ENCODE data around the gene PIGQ.

The PIGQ gene

GRCh38 chr16:569445-570254, at the start of gene PIGQ:
Gene PIGQ, plus strand, starts transcription at chr16:569968. Its CDS starts 4,107 bp downstream, at chr16:574075.
- DNase-seq (ENCODE audit: low read depth, low spot score) = peak; percentile 23

DNA sequence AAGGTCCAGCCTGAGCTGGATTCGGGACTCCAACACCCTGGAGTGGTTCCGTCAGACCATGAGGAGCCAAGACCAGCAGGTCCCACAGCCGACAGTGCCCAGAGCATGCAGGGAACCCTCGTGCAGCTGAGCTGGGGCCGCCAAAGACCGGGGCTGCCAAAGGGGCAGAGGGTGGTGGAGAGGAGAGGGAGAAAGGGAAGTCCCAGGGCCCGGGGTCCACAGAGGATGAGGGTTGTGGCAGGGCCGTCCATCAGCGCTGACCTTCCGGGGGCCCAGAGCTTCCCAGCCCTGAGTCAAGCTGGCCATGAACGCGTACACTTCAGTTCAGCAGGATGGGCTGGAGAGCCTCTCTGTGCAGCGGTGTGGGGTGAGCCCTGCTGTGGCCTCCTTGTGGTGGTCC, 48.9 kb upstream of the PIGQ start:
- no peak for DNase-seq (ENCODE audit: low read depth, low spot score)

DNA sequence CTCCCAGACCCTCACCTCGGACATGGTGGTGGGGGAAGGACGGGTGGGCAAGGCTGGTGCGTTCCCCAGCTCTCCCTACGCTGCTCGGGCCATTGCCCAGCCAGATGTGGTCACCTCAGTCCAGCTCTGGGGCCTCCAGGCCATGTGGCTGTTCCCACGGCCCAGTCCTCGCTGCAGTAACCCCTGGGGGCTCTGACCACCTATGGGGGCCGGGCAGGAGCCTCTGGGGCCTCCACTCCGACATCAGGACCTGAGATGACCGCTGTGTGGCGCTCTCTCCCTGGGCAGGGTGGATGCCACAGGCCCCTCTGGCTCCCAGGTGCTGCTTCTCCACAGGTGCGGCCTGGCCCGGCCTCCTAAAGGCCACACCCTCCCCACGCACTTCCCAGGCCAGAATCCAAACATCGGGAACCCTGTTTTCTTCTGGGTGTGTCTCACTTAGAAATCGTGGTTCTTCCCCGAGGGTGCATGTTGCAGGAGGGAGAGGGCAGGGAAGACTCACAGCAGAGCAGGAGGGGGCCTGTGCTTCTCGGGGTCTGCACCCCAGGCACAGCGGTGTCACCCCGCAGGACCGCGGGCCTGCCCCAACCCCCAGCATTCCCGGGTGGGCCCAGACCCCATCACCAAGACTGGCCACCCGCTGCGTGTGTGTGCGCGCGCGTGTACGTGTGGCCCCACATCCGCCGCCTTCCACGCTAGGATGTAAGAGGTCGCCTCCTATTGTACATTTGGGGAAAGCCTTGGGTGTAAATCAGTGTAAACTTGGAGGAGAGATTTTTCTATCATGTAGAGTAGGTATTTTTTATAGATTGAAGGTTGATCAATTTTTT, 48.2 kb upstream of the PIGQ start:
- DNase-seq (ENCODE audit: low read depth, low spot score) = no peak

DNA sequence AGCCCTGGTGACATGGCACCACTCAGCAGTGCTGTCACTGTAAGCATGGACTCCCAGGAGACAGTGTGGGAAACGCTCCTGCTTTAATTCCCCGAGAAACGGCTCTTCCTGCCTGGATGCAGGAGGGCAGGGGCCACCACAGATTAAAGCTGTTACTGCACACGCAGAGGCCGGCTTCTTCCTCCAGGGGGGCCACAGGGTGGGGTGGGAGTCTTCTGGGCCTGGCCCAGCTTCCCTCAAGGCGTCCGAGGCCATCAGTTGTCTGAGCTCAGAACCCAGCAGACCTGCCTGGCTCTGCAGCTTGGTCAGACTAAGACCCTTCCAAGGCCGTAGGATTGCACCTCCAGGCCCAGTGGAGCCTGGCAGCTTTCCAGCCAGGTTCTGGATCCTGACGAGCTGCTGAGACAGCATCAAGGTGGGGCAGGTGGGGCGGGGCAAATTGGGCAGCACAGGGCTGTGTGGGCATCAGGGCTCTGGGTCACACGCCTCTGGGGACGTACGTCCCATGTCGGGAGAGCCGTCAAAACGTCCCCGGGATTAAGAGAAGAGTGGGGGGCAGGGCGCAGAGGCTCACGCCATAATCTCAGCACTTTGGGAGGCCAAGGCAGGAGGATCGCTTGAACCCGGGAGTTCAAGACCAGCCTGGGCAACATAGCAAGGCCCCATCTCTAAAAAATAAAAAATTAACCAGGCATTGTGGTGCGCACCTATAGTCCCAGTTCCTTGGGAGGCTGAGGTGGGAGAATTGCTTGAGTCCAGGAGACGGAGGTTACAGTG, 47.3 kb upstream of the PIGQ start:
- DNase-seq (ENCODE audit: low read depth, low spot score) = no peak

DNA sequence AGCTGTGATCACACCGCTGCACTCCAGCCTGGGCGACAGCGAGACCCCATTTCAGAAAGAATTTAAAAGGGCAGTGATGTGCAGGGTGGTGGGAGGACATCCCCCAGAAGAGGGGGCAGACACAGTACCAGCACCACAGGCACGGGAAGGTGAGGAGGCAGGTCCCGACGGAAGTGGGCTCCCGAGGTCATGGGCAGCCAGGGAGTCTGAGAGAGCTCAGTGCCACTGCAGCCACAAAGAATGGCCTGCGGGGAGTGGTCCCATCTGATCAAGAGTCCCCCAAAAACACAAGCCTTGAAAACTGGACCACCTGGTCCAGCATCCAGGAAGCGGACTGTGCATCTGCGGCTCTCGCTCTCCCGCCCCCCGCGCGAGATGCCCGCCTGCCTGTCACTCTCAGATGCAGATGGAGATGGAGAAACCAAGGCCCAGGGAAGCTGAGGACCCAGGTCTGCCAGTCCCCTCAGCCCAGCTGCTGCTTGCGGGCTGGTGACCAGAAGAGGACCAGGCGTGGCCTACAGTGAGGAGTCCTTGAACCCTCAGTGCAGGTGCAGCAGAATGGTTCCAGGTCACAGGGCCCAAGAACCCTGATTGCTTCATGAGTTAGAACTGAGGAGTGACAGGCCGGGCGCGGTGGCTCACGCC, 46.5 kb upstream of the PIGQ start:
- DNase-seq (ENCODE audit: low read depth, low spot score) = no peak

- no peak for DNase-seq (ENCODE audit: low read depth, low spot score)
Observed at GRCh38 chr16:524274-525040, 45.3 kb upstream of the PIGQ start.

DNA sequence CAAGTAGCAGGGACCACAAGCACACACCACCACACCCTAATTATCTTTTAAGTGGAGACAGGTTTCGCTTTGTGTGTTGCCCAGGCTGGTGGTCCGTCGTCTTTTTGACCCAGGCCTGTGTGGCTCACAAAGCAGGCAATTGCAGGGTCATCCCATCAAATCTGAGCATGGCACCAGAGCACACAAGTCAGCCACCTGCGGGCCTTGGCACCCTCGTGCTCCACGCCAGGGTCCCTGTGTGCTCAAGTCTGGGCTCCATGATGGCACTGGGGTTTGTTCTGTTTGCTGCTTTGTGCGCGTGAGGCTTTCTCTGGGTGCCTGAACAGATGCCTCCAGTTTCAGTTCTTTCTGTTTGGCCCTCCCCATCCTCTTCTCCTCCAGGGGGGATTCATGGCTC, 44.6 kb upstream of the PIGQ start:
- no peak for DNase-seq (ENCODE audit: low read depth, low spot score)

DNA sequence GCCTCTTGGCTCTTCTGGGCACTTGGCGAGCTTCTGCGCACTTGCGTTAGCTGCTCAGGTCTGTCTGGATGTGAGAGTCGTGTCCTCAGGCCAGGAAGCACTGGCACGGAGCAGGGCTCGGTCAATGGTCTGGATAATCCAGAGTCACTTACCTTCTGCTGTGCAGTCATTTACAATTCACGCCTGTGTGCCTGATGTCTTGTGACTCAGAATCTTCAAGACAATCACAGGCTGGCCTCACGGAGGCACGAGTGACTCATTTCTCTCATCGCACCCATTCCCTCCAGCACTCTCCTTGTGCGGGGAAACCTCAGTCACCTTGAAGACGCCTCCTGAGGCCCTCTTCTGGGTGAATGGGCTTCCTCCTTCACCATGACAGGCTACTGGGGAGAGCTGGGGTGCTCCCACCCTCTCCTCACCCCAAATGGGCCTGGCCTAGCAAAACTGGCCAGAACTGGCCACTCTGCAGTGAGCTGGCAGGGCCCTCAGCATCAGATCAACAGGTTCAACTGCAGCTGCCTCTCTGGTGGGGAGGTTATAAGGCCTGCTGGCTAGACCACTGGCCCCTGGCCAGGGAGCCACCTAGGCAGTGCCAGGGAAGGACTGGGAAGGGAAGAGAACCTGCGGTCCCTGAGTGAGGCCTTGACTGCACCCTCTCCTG, 44.1 kb upstream of the PIGQ start:
- DNase-seq (ENCODE audit: low read depth, low spot score) = peak; percentile 66

DNA sequence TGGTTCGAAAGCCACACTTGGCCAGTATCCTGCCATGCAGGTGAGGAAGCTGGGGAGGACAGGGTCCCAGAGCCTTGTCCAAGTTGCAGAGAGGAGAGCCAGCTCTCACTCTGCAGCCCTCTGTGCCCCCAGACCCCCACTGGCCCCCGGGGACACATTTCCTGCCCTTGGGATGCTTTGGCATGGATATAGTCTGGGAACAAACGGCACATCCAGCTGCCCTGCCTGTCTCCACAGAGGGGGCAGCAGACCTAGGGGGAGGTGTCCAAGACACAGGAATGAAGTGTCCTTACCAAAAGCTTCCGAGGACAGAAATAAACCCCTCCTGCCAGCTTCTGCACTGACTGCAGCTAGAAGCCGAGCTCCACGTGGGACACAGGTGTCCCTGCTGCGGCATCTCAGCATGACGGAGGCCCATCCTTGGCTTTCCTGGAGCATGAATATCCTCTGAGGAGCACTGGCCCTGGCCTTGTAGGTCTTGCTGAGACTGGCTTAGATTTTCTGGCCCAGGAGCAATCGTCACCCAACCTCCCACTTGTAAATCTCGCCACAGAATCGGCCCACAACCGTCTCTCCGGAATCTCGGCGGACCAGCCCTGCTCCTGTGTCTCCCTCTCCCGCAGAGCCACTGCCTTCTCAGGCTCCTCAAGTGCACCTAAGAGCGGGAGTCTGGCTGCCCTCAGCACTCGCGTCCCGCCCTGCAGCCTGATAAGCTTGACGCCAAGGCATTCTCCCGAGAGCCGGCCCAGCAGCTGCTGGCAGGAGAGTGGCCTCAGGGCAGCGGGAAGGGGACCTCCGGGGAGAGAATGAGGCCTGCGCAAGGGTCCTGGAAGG, 43.4 kb upstream of the PIGQ start:
- DNase-seq (ENCODE audit: low read depth, low spot score) = no peak

- DNase-seq (ENCODE audit: low read depth, low spot score) = peak; percentile 61
Observed at GRCh38 chr16:527015-527903, 42.5 kb upstream of the PIGQ start, which contains the start of gene CAPN15. Gene CAPN15, plus strand, starts transcription at chr16:527712. Its CDS starts 19,127 bp downstream, at chr16:546839.

- no peak for DNase-seq (ENCODE audit: low read depth, low spot score)
Observed at GRCh38 chr16:528111-529011, 41.4 kb upstream of the PIGQ start.

- DNase-seq (ENCODE audit: low read depth, low spot score) = no peak
Observed at GRCh38 chr16:529012-529575, 40.7 kb upstream of the PIGQ start.

- no peak for DNase-seq (ENCODE audit: low read depth, low spot score)
Observed at GRCh38 chr16:530111-530817, 39.5 kb upstream of the PIGQ start.

GRCh38 chr16:531494-532125, 38.2 kb upstream of the PIGQ start:
- DNase-seq (ENCODE audit: low read depth, low spot score) = no peak

DNA sequence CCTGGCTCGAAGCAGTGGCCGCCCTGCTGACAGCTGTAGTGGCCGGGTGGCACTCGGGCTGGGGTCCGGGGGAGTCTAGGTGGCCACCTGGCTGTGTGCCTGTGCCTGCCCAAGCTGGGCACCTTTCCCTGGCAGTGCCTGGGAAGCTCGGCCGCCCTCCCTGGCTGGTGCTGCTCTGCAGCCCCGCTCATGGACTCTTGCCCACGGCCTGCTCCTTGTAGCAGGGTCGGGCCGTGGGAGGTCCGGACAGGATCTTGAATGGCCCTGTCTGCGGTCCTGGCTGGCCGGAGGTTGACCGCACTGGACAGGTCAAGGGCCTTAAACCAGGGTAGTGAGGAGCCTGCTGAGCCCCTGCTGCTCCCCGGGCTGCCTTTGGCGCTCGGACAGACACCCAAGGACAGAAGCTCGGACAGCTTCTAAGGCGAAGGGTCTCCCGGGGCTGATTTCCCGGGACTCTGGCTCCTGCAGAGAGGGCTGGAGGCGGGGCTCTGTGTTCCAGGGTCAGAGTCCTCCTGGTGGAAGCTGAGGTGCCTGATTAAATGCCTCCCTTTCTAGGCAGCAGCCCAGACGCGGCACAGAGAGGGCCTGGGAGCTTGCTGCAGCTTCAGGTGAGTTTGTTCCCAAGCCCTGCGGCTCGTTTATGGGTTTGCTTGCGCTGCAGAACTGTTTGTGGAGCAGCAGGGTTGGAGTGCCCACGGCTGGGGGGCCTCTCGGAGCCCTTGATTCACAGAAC, 36.2 kb upstream of the PIGQ start:
- no peak for DNase-seq (ENCODE audit: low read depth, low spot score)
